ENCODE measurements around the gene FEM1C.

Gene FEM1C

GRCh38 chr5:115544436-115545350 lies at the start of gene FEM1C:
Gene FEM1C (minus strand): TSS chr5:115544775. CDS start chr5:115543493, 1,282 bp downstream.
- peak; percentile 93 for DNase-seq

- no peak for DNase-seq
These were observed 44.5 kb upstream of the FEM1C start for GRCh38 chr5:115589043-115589442.

- DNase-seq, result no peak
These were observed 44.1 kb upstream of the FEM1C start for GRCh38 chr5:115588640-115589039.

GRCh38 chr5:115586525-115587146 lies 42.1 kb upstream of the FEM1C start:
- DNase-seq, result no peak

- DNase-seq, result no peak
These were observed 40.7 kb upstream of the FEM1C start for GRCh38 chr5:115585265-115585664.

GRCh38 chr5:115584501-115584900 lies 39.9 kb upstream of the FEM1C start:
- no peak for DNase-seq

GRCh38 chr5:115583474-115583873 lies 38.9 kb upstream of the FEM1C start:
- DNase-seq, result no peak

GRCh38 chr5:115580941-115581340 lies 36.4 kb upstream of the FEM1C start:
- DNase-seq, result no peak

- no peak for DNase-seq
These were observed 35.2 kb upstream of the FEM1C start for GRCh38 chr5:115579747-115580173.

GRCh38 chr5:115579216-115579615 lies 34.6 kb upstream of the FEM1C start:
- DNase-seq, result no peak

- no peak for DNase-seq
These were observed 34.1 kb upstream of the FEM1C start for GRCh38 chr5:115578657-115579056.

GRCh38 chr5:115577741-115578140 lies 33.2 kb upstream of the FEM1C start:
- DNase-seq, result no peak

- DNase-seq, result no peak
These were observed 32.8 kb upstream of the FEM1C start for GRCh38 chr5:115577329-115577728.

- DNase-seq, result no peak
These were observed 30.8 kb upstream of the FEM1C start for GRCh38 chr5:115575167-115576070.

GRCh38 chr5:115573133-115573532 lies 28.6 kb upstream of the FEM1C start:
- DNase-seq, result no peak

- no peak for DNase-seq
These were observed 26.9 kb upstream of the FEM1C start for GRCh38 chr5:115571441-115571878.

GRCh38 chr5:115568668-115569067 lies 24.1 kb upstream of the FEM1C start:
- no peak for DNase-seq

- DNase-seq, result no peak
These were observed 20.7 kb upstream of the FEM1C start for GRCh38 chr5:115565233-115565632.

GRCh38 chr5:115561176-115561575 lies 16.6 kb upstream of the FEM1C start:
- DNase-seq, result no peak

GRCh38 chr5:115559524-115559923 lies 14.9 kb upstream of the FEM1C start:
- DNase-seq, result no peak

GRCh38 chr5:115558388-115558956 lies 13.9 kb upstream of the FEM1C start:
- DNase-seq, result no peak

GRCh38 chr5:115557667-115558387 lies 13.3 kb upstream of the FEM1C start:
- no peak for DNase-seq

Measured in DMS 273 treated with DMSO at 0.1 percent for 48 hours (cell line).